Measurements from ENCODE around the gene LRCH3. TPM values are rescaled to one million over a fixed set of nuclear protein-coding genes. Genes with fewer than 3 reads are reported as not detected.
"Not testable (repeated sequence)": the region's sequence is repeated elsewhere in the genome, so short reads cannot be mapped to it uniquely, and the experiment has no call there.

LRCH3 gene
- total RNA-seq, 4 donors from 2014 or later: 34.6 to 160 (median 55.2) TPM

DNA sequence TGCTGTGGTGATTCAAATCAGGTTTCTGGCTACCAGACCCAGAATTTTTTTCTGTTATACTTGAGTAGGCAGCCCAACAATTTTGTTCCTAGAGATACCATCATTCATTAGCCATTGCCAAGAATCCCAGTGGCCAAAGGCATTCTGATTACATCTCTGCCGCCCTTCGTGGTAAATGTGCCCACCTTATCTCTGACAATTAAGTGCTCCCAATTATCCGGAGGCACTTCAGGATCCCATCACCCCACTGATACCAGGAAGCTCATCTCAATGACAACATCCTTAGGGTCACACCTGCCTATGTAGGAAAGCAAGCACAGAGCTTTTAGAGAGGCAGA is 115.8 kb downstream of the LRCH3 start:
- Histone ChIP-seq H3K27me3 (no peaks in the 10 kb centered on the region), H3K9me3 (no peaks in the 10 kb centered on the region), H3K36me3 (peaks cover 0 to 3% (median 0%) of the 10 kb centered on the region in 4 donors), H3K4me3 (no peak overlapping the region), H3K4me1 (peaks cover 0 to 13% (median 11%) of the 10 kb centered on the region in 4 donors), H3K27ac (replicated peaks in 1 of 4) (peak overlapping the region in 3 of 4 donors; percentile 21 to 52 (median 43))
- no peak for TF ChIP-seq EP300 (IDR thresholded peaks at IDR 0.05)
- TF ChIP-seq, protein P1, sequence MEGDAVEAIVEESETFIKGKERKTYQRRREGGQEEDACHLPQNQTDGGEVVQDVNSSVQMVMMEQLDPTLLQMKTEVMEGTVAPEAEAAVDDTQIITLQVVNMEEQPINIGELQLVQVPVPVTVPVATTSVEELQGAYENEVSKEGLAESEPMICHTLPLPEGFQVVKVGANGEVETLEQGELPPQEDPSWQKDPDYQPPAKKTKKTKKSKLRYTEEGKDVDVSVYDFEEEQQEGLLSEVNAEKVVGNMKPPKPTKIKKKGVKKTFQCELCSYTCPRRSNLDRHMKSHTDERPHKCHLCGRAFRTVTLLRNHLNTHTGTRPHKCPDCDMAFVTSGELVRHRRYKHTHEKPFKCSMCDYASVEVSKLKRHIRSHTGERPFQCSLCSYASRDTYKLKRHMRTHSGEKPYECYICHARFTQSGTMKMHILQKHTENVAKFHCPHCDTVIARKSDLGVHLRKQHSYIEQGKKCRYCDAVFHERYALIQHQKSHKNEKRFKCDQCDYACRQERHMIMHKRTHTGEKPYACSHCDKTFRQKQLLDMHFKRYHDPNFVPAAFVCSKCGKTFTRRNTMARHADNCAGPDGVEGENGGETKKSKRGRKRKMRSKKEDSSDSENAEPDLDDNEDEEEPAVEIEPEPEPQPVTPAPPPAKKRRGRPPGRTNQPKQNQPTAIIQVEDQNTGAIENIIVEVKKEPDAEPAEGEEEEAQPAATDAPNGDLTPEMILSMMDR (IDR thresholded peaks at IDR 0.05): no peak
- no peak for TF ChIP-seq POLR2AphosphoS5 (IDR thresholded peaks at IDR 0.05)
- no peak for TF ChIP-seq POLR2A (IDR thresholded peaks at IDR 0.05; ENCODE audit: low read depth)
- intact Hi-C loops (cut with DNase I): loop anchor here (1.0 kb wide), 1 partner anchor 36 kb away; no protein-coding TSS in a partner anchor
- WGBS: 74% methylated on average over 3 of the region's 3 CpGs
- DNase-seq (ENCODE audit: extremely low spot score): no peak

DNA sequence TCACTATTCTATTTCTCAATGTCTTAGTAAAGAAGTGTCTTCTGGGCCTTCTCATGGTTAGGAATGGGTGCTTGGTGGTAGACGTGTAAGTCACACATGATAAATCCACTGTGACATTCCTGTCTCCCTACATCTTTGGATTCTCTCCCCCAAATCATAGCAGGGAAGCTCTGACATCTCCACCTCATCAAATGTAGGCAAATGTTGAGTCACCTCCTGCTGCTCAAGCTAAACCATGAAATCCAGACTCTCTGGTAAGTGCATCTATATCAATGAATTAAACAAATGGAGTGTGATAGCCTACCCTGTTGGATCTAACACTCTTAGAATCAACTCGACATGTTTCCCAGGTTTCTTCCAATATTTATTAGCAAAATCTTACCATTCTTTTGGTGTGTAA is 116.1 kb downstream of the LRCH3 start:
- DNase-seq (ENCODE audit: extremely low spot score): no peak
- no peak for TF ChIP-seq POLR2A (IDR thresholded peaks at IDR 0.05; ENCODE audit: low read depth)
- TF ChIP-seq, protein P1 (IDR thresholded peaks at IDR 0.05): no peak
- no peak for TF ChIP-seq EP300 (IDR thresholded peaks at IDR 0.05)
- no peak for TF ChIP-seq POLR2AphosphoS5 (IDR thresholded peaks at IDR 0.05)
- Histone ChIP-seq H3K36me3 (peaks cover 0 to 3% (median 0%) of the 10 kb centered on the region in 4 donors), H3K27me3 (no peaks in the 10 kb centered on the region), H3K4me3 (no peak overlapping the region), H3K9me3 (no peaks in the 10 kb centered on the region), H3K4me1 (peaks cover 0 to 13% (median 11%) of the 10 kb centered on the region in 4 donors), H3K27ac (replicated peaks in 1 of 4) (peak overlapping the region in 1 of 4 donors; percentile 52)
- WGBS: 85% methylated on average over 2 of the region's 2 CpGs
- intact Hi-C loops (cut with DNase I): no loop called here

DNA sequence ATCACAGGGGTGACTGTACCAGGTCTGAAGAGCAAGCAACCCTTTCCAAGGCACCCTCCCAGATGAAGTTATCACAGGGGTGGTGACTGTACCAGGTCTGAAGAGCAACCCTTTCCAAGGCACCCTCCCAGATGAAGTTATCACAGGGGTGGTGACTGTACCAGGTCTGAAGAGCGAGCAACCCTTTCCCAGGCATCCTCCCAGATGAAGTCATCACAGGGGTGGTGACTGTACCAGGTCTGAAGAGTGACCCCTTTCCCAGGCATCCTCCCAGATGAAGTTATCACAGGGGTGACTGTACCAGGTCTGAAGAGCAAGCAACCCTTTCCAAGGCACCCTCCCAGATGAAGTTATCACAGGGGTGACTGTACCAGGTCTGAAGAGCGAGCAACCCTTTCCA is 117.5 kb downstream of the LRCH3 start:
- H3K36me3 ChIP-seq: peaks cover 0 to 11% (median 5%) of the 10 kb centered on the region in 4 donors
- H3K9me3 ChIP-seq; H3K27me3 ChIP-seq; H3K4me3 ChIP-seq; H3K27ac ChIP-seq (replicated peaks in 1 of 4); intact Hi-C loops (cut with DNase I); DNase-seq (ENCODE audit: extremely low spot score): not testable (repeated sequence)
- peaks cover 0 to 13% (median 11%) of the 10 kb centered on the region in 4 donors for H3K4me1 ChIP-seq
- 94% methylated on average over 2 of the region's 2 CpGs for WGBS

DNA sequence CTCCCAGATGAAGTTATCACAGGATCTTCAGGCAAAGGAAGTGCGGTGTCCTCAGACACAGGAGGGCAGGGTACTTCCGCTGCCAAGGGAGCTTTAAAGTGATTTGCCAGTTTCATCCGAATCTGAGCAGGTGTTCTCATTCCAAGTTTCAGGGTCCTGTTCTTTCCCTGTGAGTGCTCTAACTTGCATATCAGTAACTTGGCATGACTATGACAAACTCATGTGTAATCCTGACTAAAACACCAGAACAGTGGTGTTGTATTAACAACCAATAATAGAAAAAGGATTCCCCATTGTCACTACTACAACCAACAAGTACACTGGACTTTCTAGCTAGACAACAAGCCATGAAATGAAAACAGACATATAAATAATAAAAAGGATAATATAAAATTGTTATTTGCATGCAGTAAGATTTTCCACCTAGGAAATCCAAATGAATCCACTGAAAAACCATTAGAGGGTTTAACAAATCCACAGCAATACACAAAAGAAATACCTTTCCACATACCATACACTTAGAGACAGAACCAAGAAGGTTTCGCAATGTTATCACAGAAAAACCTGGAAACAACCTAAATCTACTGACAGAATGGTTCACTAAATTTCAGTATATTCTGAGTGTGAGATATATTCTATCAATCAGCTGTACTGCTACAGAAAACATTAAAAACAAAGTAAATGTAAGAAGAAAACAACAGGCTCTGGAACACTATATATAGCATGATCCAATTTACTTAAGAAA is 118.1 kb downstream of the LRCH3 start:
- no peak overlapping the region for H3K27ac ChIP-seq (replicated peaks in 1 of 4)
- H3K27me3 ChIP-seq: no peaks in the 10 kb centered on the region
- no peak for DNase-seq (ENCODE audit: extremely low spot score)
- intact Hi-C loops (cut with DNase I): no loop called here
- H3K4me1 ChIP-seq: peaks cover 0 to 13% (median 11%) of the 10 kb centered on the region in 4 donors
- 94% methylated on average over 4 of the region's 4 CpGs for WGBS
- H3K9me3 ChIP-seq: no peaks in the 10 kb centered on the region
- no peak for TF ChIP-seq POLR2AphosphoS5 (IDR thresholded peaks at IDR 0.05)
- TF ChIP-seq EP300 (IDR thresholded peaks at IDR 0.05): no peak
- no peak for TF ChIP-seq POLR2A (IDR thresholded peaks at IDR 0.05; ENCODE audit: low read depth)
- TF ChIP-seq, protein P1 (IDR thresholded peaks at IDR 0.05): no peak
- H3K36me3 ChIP-seq: peaks cover 0 to 16% (median 5%) of the 10 kb centered on the region in 4 donors
- H3K4me3 ChIP-seq: no peak overlapping the region

DNA sequence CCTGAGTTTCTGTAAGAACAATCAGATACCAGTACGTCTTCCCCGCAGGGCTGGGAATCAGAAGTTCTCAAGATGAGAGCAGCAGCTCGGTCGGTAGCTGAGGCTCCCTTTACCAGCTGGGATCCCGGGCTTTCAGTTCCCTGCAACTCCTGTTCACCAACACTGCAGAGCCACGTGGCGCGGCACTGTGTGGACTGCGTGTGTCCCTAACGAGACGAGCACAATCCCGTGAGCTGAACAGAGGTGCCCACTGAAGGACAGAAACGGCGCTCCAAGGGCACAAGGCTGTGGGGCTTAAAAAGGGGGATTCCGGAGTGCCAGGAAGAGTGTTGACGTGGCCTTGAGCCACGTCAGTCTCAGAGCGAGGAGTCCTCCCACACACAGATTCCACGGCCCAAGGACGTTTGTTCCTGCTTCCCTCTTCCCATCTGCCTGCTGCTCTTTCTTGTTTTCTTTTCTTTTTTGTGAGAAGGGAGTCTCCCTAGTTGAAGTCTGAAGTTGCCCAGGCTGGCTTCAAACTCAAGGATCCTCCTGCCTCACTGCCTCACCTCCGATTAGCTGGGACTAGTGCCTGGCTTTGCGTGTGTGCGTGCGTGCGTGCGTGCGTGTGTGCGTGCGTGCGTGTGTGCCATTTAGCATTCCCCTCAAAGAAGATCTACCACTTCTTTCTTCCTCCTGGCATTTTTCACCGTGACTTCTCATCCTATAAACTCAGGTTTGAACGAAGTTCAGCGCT is 121.9 kb downstream of the LRCH3 start:
- DNase-seq (ENCODE audit: extremely low spot score): no peak
- intact Hi-C loops (cut with DNase I): no loop called here
- Histone ChIP-seq H3K4me1 (no peaks in the 10 kb centered on the region), H3K27me3 (no peaks in the 10 kb centered on the region), H3K27ac (replicated peaks in 1 of 4) (no peak overlapping the region), H3K36me3 (peaks cover 0 to 16% (median 5%) of the 10 kb centered on the region in 4 donors), H3K9me3 (no peaks in the 10 kb centered on the region), H3K4me3 (no peak overlapping the region)
- TF ChIP-seq POLR2AphosphoS5 (IDR thresholded peaks at IDR 0.05): no peak
- TF ChIP-seq EP300 (IDR thresholded peaks at IDR 0.05): no peak
- TF ChIP-seq, protein P1 (IDR thresholded peaks at IDR 0.05): no peak
- TF ChIP-seq POLR2A (IDR thresholded peaks at IDR 0.05; ENCODE audit: low read depth): no peak
- 87% methylated on average over 33 of the region's 33 CpGs for WGBS

Measured in esophagus muscularis mucosa (tissue), 4 donors.